Peyer's patch (tissue), 4 donors: ENCODE measurements around the gene GADL1.

Experiments
- POLR2A ChIP-seq, 2 donors: fragments of 450-650 bp; IDR thresholded peaks; one replicate each; pipeline ENCODE4 v1.5.1; 2017; ENCODE audit warnings: antibody characterized with exemption in 2 of 2, mild to moderate bottlenecking in 2 of 2, moderate library complexity in 2 of 2
- TF ChIP-seq, protein P1 (sequence below), 6 experiments: fragments of 450-650 bp in 4 of 6; fragments of 200-600 bp in 2 of 6; sonication (generic) in 1 of 6; IDR thresholded peaks; one replicate each; pipeline ENCODE4 v1.5.1; 2017 to 2019; ENCODE audit warnings: antibody characterized with exemption in 6 of 6, mild to moderate bottlenecking in 3 of 6, moderate library complexity in 1 of 6

DNA sequence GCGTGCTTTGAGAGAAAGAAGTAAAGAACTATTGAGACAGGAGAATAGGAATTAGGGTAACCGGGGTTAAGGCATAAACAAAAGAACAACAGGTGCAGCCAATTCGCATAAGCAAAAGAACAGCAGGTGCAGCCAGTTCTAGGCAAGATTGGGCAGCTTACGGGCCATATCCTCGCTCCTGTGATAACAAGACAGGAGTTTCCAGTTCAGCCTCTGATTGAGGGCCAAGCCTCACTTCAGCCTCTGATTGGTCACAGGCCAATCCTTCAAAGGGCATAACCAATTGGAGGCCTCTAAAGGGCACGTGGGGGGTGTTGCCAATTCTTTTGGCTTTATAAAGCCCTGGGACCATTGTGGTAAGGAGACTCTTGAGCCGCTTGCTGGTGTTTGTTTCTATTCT lies 143.5 kb downstream of the GADL1 start:
- no peak for TF ChIP-seq POLR2A (IDR thresholded peaks at IDR 0.05)
- TF ChIP-seq, protein P1, sequence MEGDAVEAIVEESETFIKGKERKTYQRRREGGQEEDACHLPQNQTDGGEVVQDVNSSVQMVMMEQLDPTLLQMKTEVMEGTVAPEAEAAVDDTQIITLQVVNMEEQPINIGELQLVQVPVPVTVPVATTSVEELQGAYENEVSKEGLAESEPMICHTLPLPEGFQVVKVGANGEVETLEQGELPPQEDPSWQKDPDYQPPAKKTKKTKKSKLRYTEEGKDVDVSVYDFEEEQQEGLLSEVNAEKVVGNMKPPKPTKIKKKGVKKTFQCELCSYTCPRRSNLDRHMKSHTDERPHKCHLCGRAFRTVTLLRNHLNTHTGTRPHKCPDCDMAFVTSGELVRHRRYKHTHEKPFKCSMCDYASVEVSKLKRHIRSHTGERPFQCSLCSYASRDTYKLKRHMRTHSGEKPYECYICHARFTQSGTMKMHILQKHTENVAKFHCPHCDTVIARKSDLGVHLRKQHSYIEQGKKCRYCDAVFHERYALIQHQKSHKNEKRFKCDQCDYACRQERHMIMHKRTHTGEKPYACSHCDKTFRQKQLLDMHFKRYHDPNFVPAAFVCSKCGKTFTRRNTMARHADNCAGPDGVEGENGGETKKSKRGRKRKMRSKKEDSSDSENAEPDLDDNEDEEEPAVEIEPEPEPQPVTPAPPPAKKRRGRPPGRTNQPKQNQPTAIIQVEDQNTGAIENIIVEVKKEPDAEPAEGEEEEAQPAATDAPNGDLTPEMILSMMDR (IDR thresholded peaks at IDR 0.05) = no peak
